H1 (cell line): Measurements from ENCODE around the gene ELF4. TPM values are rescaled to one million over a fixed set of nuclear protein-coding genes. Genes with fewer than 3 reads are reported as not detected.
A peak's percentile ranks its signal among the peaks of the same experiment; 100 is the strongest.

Source experiments
- CTCF ChIA-PET: fragments of 300-600 bp; sonication (Branson Sonifier 250); formaldehyde crosslinking; loops from one replicate; lab custom pipeline; 2021; ENCODE audit not compliant: partially characterized antibody; lab: Charles Lee
- POLR2A ChIA-PET: fragments of 300-600 bp; sonication (Branson Sonifier 250); formaldehyde crosslinking; loops from one replicate; lab custom pipeline; 2021; ENCODE audit warnings: inconsistent platforms; ENCODE audit not compliant: partially characterized antibody; lab: Charles Lee
- DNase-seq, 2 experiments: peaks; one replicate each; pipeline versions ENCODE4 v3.0.0 to v3.0.0-alpha.2; 2010 to 2022; ENCODE audit warnings: low spot score in 2 of 2, low read depth in 1 of 2, mixed read lengths in 1 of 2
- FAIRE-seq: peaks from 2 replicates; lab custom pipeline; 2011; peaks lifted over from hg19 to GRCh38; lab: Jason Lieb, UNC
- H2AFZ ChIP-seq: 2 replicates; pipeline ENCODE4 v1.8.1; 2012; ENCODE audit warnings: low read length, inconsistent platforms
- H2AK5ac ChIP-seq: 2 replicates; pipeline ENCODE4 v1.6.1; 2013; ENCODE audit warnings: low read depth, low read length
- H2BK120ac ChIP-seq: replicated peaks from 2 replicates; pipeline ENCODE3; 2013; ENCODE audit warnings: low read depth, low read length, inconsistent platforms
- H2BK12ac ChIP-seq: 2 replicates; pipeline ENCODE4 v1.6.1; 2013; ENCODE audit warnings: low read depth, low read length
- H2BK15ac ChIP-seq: 2 replicates; pipeline ENCODE4 v1.6.1; 2013; ENCODE audit warnings: low read length
- H2BK20ac ChIP-seq: 2 replicates; pipeline ENCODE4 v1.6.1; 2013; ENCODE audit warnings: low read length
- H2BK5ac ChIP-seq: 2 replicates; pipeline ENCODE4 v1.6.1; 2013; ENCODE audit warnings: low read depth, low read length
- H3K14ac ChIP-seq: 2 replicates; pipeline ENCODE4 v1.6.1; 2013; ENCODE audit warnings: inconsistent platforms; ENCODE audit not compliant: insufficient read length
- H3K18ac ChIP-seq: 2 replicates; pipeline ENCODE4 v1.6.1; 2013; ENCODE audit warnings: low read length; ENCODE audit errors: extremely low read depth
- H3K23ac ChIP-seq: 2 replicates; pipeline ENCODE4 v1.6.1; 2013; ENCODE audit warnings: inconsistent platforms; ENCODE audit not compliant: insufficient read length
- H3K23me2 ChIP-seq: 2 replicates; pipeline ENCODE4 v1.6.1; 2013; ENCODE audit warnings: low read depth, low read length
- H3K27ac ChIP-seq: 2 replicates; pipeline ENCODE4 v1.6.1; 2011; ENCODE audit warnings: low read depth, low read length, inconsistent platforms
- H3K27me3 ChIP-seq, 4 experiments: replicated peaks in 1 of 4; 1 replicate in 1 of 4; 2 replicates in 3 of 4; pipeline versions ENCODE4 v1.6.1 to v1.8.1; 2011 to 2013; ENCODE audit warnings: low read length in 3 of 4, mild to moderate bottlenecking in 3 of 4, inconsistent platforms in 2 of 4, mixed read lengths in 2 of 4, moderate library complexity in 1 of 4; ENCODE audit not compliant: control insufficient read depth in 3 of 4, insufficient read depth in 3 of 4; ENCODE audit errors: extremely low read depth in 1 of 4
- H3K36me3 ChIP-seq, 4 experiments: 2 replicates each; pipeline versions ENCODE4 v1.6.1 to v1.8.1; 2011 to 2013; ENCODE audit warnings: mild to moderate bottlenecking in 4 of 4, low read length in 3 of 4, moderate library complexity in 2 of 4, control low read depth in 1 of 4, inconsistent platforms in 1 of 4; ENCODE audit not compliant: insufficient read depth in 4 of 4, control insufficient read depth in 2 of 4
- H3K4ac ChIP-seq: replicated peaks from 2 replicates; pipeline ENCODE3; 2013; ENCODE audit warnings: low read length, low read depth, mixed read lengths, inconsistent platforms; ENCODE audit not compliant: insufficient read length
- H3K4me1 ChIP-seq, 4 experiments: replicated peaks in 1 of 4; 1 replicate in 1 of 4; 2 replicates in 3 of 4; pipeline versions ENCODE4 v1.6.1 to v1.8.1; 2011 to 2013; ENCODE audit warnings: low read length in 3 of 4, inconsistent platforms in 2 of 4, mixed read lengths in 1 of 4; ENCODE audit not compliant: insufficient read depth in 4 of 4, control insufficient read depth in 3 of 4
- H3K4me2 ChIP-seq, 2 experiments: 2 replicates each; pipeline versions ENCODE4 v1.6.1 to v1.8.1; 2011 to 2013; ENCODE audit warnings: low read depth in 2 of 2, low read length in 2 of 2, control low read depth in 1 of 2, inconsistent platforms in 1 of 2, mild to moderate bottlenecking in 1 of 2; ENCODE audit not compliant: insufficient read depth in 1 of 2
- H3K4me3 ChIP-seq, 4 experiments: fragments of 200-600, 300-600 bp in 1 of 4; sonication (generic), shearing (Covaris generic), sonication (Bioruptor Twin) in 1 of 4; 2 replicates each; pipeline versions ENCODE4 v1.5.1 to v1.8.1; 2011 to 2016; ENCODE audit warnings: low read length in 4 of 4, low read depth in 3 of 4, control low read depth in 2 of 4, inconsistent platforms in 2 of 4, mild to moderate bottlenecking in 2 of 4, mixed read lengths in 1 of 4, moderate library complexity in 1 of 4; ENCODE audit not compliant: insufficient read depth in 2 of 4; ENCODE audit errors: extremely low read depth in 1 of 4
- H3K56ac ChIP-seq: replicated peaks from 2 replicates; pipeline ENCODE3; 2013; ENCODE audit warnings: low read depth, mild to moderate bottlenecking, mixed read lengths, low read length, inconsistent platforms; ENCODE audit not compliant: insufficient read length
- H3K79me1 ChIP-seq: 2 replicates; pipeline ENCODE4 v1.6.1; 2013; ENCODE audit warnings: low read depth, low read length, control low read depth
- H3K79me2 ChIP-seq, 2 experiments: 2 replicates each; pipeline versions ENCODE4 v1.6.1 to v1.8.1; 2012 to 2013; ENCODE audit warnings: low read length in 2 of 2, mild to moderate bottlenecking in 2 of 2, inconsistent platforms in 1 of 2; ENCODE audit not compliant: insufficient read depth in 2 of 2, control insufficient read depth in 1 of 2
- H3K9ac ChIP-seq, 4 experiments: replicated peaks in 1 of 4; 1 replicate in 1 of 4; 2 replicates in 3 of 4; pipeline versions ENCODE4 v1.6.1 to v1.8.1; 2011 to 2013; ENCODE audit warnings: low read depth in 3 of 4, low read length in 3 of 4, control low read depth in 2 of 4, mild to moderate bottlenecking in 2 of 4, moderate library complexity in 2 of 4, inconsistent platforms in 1 of 4; ENCODE audit errors: extremely low read depth in 1 of 4
- H3K9me3 ChIP-seq, 2 experiments: 2 replicates each; pipeline versions ENCODE4 v1.6.1 to v1.8.1; 2012 to 2013; ENCODE audit warnings: mild to moderate bottlenecking in 2 of 2, moderate library complexity in 2 of 2, control low read depth in 1 of 2, inconsistent platforms in 1 of 2, low read depth in 1 of 2, low read length in 1 of 2, mixed read lengths in 1 of 2; ENCODE audit not compliant: insufficient read depth in 2 of 2
- H4K20me1 ChIP-seq, 2 experiments: replicated peaks in 1 of 2; 2 replicates each; pipeline versions ENCODE3 to v1.8.1; 2011 to 2013; ENCODE audit warnings: inconsistent platforms in 2 of 2, low read length in 2 of 2, mild to moderate bottlenecking in 1 of 2; ENCODE audit not compliant: insufficient read depth in 2 of 2, control insufficient read depth in 1 of 2
- H4K5ac ChIP-seq: 2 replicates; pipeline ENCODE4 v1.6.1; 2013; ENCODE audit warnings: low read length, low read depth, mixed read lengths, inconsistent platforms; ENCODE audit not compliant: insufficient read length
- H4K8ac ChIP-seq: 2 replicates; pipeline ENCODE4 v1.8.0; 2013; ENCODE audit warnings: mild to moderate bottlenecking, moderate library complexity, low read length, inconsistent platforms; ENCODE audit not compliant: insufficient read depth; ENCODE audit errors: extremely low read depth
- H4K91ac ChIP-seq: replicated peaks from 2 replicates; pipeline ENCODE3; 2013; ENCODE audit warnings: low read length, mixed read lengths, inconsistent platforms; ENCODE audit not compliant: insufficient read length
- CHD1 ChIP-seq: IDR thresholded peaks from 2 replicates; pipeline ENCODE4 v1.6.1; 2012; ENCODE audit warnings: low read depth, low read length, improper control_type of control experiment
- CREB1 ChIP-seq: IDR thresholded peaks from 2 replicates; pipeline ENCODE4 v1.6.1; 2012; ENCODE audit warnings: inconsistent platforms
- CTBP2 ChIP-seq: IDR thresholded peaks from 2 replicates; pipeline ENCODE4 v1.7.0; 2011; ENCODE audit warnings: borderline replicate concordance, mild to moderate bottlenecking, moderate library complexity, mixed read lengths, low read length; ENCODE audit not compliant: insufficient read depth, insufficient read length
- CTCF ChIP-seq, 3 experiments: IDR thresholded peaks; 1 replicate in 2 of 3; 2 replicates in 1 of 3; pipeline versions ENCODE4 v1.5.1 to v1.6.1; 2011; ENCODE audit warnings: low read length in 3 of 3, mild to moderate bottlenecking in 3 of 3, inconsistent platforms in 2 of 3, low read depth in 1 of 3, moderate library complexity in 1 of 3; ENCODE audit not compliant: insufficient read depth in 1 of 3; ENCODE audit errors: control extremely low read depth in 1 of 3
- GABPA ChIP-seq: IDR thresholded peaks from 2 replicates; pipeline ENCODE4 v1.6.1; 2011; ENCODE audit warnings: mild to moderate bottlenecking, low read length, moderate library complexity, borderline replicate concordance; ENCODE audit not compliant: insufficient read depth
- KDM4A ChIP-seq: IDR thresholded peaks from one replicate; pipeline ENCODE4 v1.7.1; 2012; ENCODE audit warnings: low read depth, mild to moderate bottlenecking, moderate library complexity, low read length, inconsistent platforms; ENCODE audit not compliant: severe bottlenecking
- POLR2AphosphoS5 ChIP-seq: IDR thresholded peaks from 2 replicates; pipeline ENCODE4 v1.6.1; 2011; ENCODE audit warnings: low read depth, low read length
- SAP30 ChIP-seq: fragments of 300-600 bp; sonication (generic); IDR thresholded peaks from 2 replicates; pipeline ENCODE4 v1.7.1; 2012; ENCODE audit warnings: low read length, moderate library complexity, mild to moderate bottlenecking, inconsistent platforms; ENCODE audit not compliant: insufficient read depth, insufficient replicate concordance
- WGBS, 2 experiments: shearing (Covaris generic) in 1 of 2; methylation state at CpG; one replicate each; pipeline versions ENCODE4 v1.1.6 to v1.1.7; 2013 to 2015; ENCODE audit warnings: low lambda C conversion rate in 2 of 2, mixed read lengths in 2 of 2, inconsistent platforms in 1 of 2, low coverage in 1 of 2, missing lambda C conversion rate in 1 of 2; ENCODE audit not compliant: insufficient replicate concordance in 2 of 2, insufficient coverage in 1 of 2, insufficient read length in 1 of 2; ENCODE audit errors: extremely low coverage in 1 of 2, missing lambda C conversion rate in 1 of 2; 5-methylcytosine and 5-hydroxymethylcytosine counted together
- polyA plus RNA-seq, 7 experiments: library from polyadenylated mRNA; depleted of rRNA in 3 of 7; stranded (reverse) in 5 of 7; unstranded in 2 of 7; fragments of >200 nt in 5 of 7; fragments of 200-250 nt in 2 of 7; gene quantifications; 1 replicate in 5 of 7; 2 replicates in 1 of 7; 4 replicates in 1 of 7; pipeline versions ENCODE4 v1.2.1 to v1.2.3, GENCODE V29; 2011 to 2013; ENCODE audit warnings: missing spikeins in 2 of 7, mixed read lengths in 2 of 7
- total RNA-seq: library from RNA; stranded (reverse); fragmentation: NEBNext Ultra II Directional; extraction: Animal tissue kit (Norgen Biotek cat#: 25700); gene quantifications from 2 replicates; pipeline ENCODE4 v1.2.1, GENCODE V29; 2021
- TF ChIP-seq, protein P1 (sequence below): IDR thresholded peaks from 2 replicates; pipeline ENCODE4 v1.6.1; 2011; ENCODE audit warnings: low read depth, mild to moderate bottlenecking, low read length; ENCODE audit not compliant: insufficient read depth

ELF4 gene
- total and polyA plus RNA-seq, 2 of the 8 experiments (the other 6 are each of a cell fraction or from before 2014, with no cell fraction given): 1.8 to 2.0 TPM

GRCh38 chrX:130083656-130084382, 26.5 kb downstream of the ELF4 start:
- no peak overlapping the region for H3K56ac ChIP-seq
- no peak overlapping the region for H3K14ac ChIP-seq
- H2BK120ac ChIP-seq: no peak overlapping the region
- H4K8ac ChIP-seq: no peak overlapping the region
- no peaks in the 10 kb centered on the region for H4K20me1 ChIP-seq
- H3K9me3 ChIP-seq: no peaks in the 10 kb centered on the region
- H2BK20ac ChIP-seq: no peak overlapping the region
- no peak overlapping the region for H4K5ac ChIP-seq
- POLR2A ChIA-PET: no interaction called here
- DNase-seq (no peak), FAIRE-seq (no peak)
- no peak overlapping the region for H3K4ac ChIP-seq
- no peaks in the 10 kb centered on the region for H3K79me2 ChIP-seq
- H3K23me2 ChIP-seq: no peaks in the 10 kb centered on the region
- H3K18ac ChIP-seq: no peak overlapping the region; the same call in 1 of the 2 replicates
- CTCF ChIA-PET: interaction anchor here (0.5 to 1.1 kb wide), 4 partner anchors 25 to 161 kb away, joined by 3 to 4 read pairs (median 3); no protein-coding TSS in a partner anchor
- WGBS, 2 experiments: 86% methylated on average over 13 of the region's 15 CpGs; no CpG with 5 or more reads in 1 of the 2 experiments
- no peak overlapping the region for H3K4me3 ChIP-seq
- no peak overlapping the region for H3K9ac ChIP-seq
- 0 out of 4 replicates have a peak overlapping the region, but pooled peaks of 1 of the 2 experiments have one; percentile 16 for H3K4me2 ChIP-seq
- 0 out of 2 replicates have a peak overlapping the region, but pooled peaks have one; percentile 27 for H2BK12ac ChIP-seq
- no peak overlapping the region for H2AFZ ChIP-seq
- no peak overlapping the region for H3K27ac ChIP-seq
- no peaks in the 10 kb centered on the region for H3K36me3 ChIP-seq
- H3K4me1 ChIP-seq: peaks cover 0 to 22% (median 6%) of the 10 kb centered on the region in 4 experiments; a peak in 5 of 7 replicates
- H2AK5ac ChIP-seq: no peak overlapping the region
- H2BK5ac ChIP-seq: no peak overlapping the region
- no peaks in the 10 kb centered on the region for H3K79me1 ChIP-seq
- no peak overlapping the region for H2BK15ac ChIP-seq
- no peak overlapping the region for H3K23ac ChIP-seq
- no peaks in the 10 kb centered on the region for H3K27me3 ChIP-seq
- no peak overlapping the region for H4K91ac ChIP-seq
- no peak for TF ChIP-seq POLR2AphosphoS5
- no peak for TF ChIP-seq CHD1
- TF ChIP-seq CTCF (IDR thresholded peaks at IDR 0.05; ENCODE audit: control extremely low read depth in 1 of 3, insufficient read depth in 1 of 3, low read depth in 1 of 3, low read length in 3 of 3): no peak
- TF ChIP-seq KDM4A: no peak
- TF ChIP-seq, protein P1, sequence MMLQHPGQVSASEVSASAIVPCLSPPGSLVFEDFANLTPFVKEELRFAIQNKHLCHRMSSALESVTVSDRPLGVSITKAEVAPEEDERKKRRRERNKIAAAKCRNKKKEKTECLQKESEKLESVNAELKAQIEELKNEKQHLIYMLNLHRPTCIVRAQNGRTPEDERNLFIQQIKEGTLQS: no peak
- no peak for TF ChIP-seq GABPA
- TF ChIP-seq CREB1: no peak
- TF ChIP-seq SAP30: no peak
- no peak for TF ChIP-seq CTBP2
